ENCODE measurements around the gene CS.

GRCh38 chr12:56237552-56237951 lies 62.6 kb downstream of the CS start:
- TF ChIP-seq, protein P1, sequence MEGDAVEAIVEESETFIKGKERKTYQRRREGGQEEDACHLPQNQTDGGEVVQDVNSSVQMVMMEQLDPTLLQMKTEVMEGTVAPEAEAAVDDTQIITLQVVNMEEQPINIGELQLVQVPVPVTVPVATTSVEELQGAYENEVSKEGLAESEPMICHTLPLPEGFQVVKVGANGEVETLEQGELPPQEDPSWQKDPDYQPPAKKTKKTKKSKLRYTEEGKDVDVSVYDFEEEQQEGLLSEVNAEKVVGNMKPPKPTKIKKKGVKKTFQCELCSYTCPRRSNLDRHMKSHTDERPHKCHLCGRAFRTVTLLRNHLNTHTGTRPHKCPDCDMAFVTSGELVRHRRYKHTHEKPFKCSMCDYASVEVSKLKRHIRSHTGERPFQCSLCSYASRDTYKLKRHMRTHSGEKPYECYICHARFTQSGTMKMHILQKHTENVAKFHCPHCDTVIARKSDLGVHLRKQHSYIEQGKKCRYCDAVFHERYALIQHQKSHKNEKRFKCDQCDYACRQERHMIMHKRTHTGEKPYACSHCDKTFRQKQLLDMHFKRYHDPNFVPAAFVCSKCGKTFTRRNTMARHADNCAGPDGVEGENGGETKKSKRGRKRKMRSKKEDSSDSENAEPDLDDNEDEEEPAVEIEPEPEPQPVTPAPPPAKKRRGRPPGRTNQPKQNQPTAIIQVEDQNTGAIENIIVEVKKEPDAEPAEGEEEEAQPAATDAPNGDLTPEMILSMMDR (IDR thresholded peaks at IDR 0.05) = no peak
- TF ChIP-seq POLR2A (IDR thresholded peaks at IDR 0.05) = no peak

Measured in uterus (tissue), 2 donors.